GM21515 (cell line): ENCODE data around the gene TUBG2.
"Not testable (repeated sequence)": the region's sequence is repeated elsewhere in the genome, so short reads cannot be mapped to it uniquely, and the experiment has no call there.

Experiments
- ATAC-seq: cut with Tn5 transposase; IDR thresholded peaks from one replicate; pipeline ENCODE4 v1.9.1; 2021; ENCODE audit not compliant: unreplicated experiment

TUBG2 gene

DNA sequence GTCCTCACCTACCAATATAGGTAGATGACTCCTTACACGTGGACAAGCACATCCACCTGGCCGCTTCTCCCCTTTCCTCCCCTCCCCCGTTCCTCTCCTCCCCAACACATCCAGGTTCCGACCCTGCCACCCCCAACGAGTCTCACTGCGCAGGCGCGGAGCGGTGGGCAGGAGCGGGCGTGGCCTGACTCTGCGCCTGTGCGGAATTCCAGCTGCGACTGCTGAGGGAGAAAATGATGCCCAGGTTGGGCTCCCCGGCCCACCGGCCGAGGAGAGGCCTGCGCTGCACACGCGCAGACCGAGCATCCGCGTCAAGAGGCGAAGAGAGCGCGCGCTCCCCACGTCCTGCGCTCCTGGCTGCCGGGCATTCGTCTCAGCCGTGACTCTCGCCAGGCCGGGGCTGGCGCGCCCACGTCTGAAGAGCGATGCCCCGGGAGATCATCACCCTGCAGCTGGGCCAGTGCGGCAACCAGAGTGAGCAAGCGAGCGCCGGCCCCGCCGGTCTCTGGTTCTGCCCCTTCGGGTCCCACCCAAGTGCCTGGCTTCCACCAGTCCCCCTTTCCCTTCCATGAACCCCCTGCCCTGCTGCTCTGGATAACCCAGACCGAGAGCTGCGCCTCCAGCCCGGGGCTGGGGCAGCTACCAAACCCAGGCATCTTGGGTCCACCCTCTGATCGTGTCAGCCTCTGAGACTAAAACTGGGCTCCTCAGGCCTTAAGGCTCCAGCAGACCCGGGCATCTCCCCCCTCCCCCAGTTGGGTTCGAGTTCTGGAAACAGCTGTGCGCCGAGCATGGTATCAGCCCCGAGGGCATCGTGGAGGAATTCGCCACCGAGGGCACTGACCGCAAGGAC is at the start of gene TUBG2:
Gene TUBG2 (plus strand): TSS at position 206 of the 853 bp plus-strand sequence. CDS start 220 bp downstream, at position 426.
- ATAC-seq, result no peak

DNA sequence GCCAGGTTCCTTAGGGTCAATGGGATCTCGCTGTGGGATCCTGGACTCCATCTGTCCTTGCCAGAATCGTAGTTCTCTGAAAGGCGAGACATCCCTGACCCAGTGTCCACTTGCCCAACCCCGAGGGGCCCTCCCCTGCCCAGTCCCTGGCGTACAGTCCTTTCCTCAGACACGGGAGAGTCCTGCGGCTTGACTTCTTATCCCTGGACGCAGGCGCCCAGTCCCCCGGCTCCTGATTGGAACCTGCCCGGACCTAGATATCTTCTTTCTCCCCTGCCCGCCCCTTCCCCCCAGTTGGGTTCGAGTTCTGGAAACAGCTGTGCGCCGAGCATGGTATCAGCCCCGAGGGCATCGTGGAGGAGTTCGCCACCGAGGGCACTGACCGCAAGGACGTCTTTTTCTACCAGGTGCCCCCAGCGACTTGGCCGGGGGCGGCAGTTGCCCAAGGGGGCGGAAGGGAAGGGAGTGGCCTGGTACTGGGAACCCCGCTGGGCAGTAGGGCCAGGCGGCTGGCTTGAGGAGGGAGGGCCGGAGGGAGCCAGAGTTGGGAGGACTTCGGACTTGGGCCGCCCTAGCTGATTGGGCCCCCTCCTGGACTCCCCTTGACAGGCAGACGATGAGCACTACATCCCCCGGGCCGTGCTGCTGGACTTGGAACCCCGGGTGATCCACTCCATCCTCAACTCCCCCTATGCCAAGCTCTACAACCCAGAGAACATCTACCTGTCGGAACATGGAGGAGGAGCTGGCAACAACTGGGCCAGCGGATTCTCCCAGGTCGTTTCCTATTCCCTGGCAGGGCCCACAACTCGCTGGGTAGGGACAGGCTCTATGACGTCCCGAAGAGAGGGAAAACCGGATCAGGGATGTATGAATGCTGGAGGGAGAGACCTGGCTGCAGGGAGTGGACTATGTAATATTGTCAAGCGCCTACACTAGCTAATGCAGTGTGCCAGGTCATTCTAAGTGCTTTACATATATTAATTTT is 49.0 kb upstream of the TUBG2 start:
- peak; percentile 10 for ATAC-seq

DNA sequence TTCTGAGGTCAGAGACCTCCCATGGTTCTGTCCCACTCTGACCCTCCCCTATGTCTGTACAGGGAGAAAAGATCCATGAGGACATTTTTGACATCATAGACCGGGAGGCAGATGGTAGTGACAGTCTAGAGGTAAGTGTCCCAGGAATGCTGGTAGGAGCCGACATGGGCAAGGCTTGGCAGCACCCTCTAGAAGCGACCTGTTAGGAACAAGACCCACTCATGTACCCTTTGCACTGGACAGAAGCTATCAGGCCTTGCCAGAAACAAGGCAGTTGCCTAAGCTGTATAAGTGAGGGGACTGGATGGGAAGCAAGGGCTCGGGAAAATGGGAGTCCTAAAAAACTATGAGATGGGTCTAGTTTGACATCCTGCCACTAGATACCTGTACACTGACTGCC is 47.1 kb upstream of the TUBG2 start:
- ATAC-seq, result no peak

DNA sequence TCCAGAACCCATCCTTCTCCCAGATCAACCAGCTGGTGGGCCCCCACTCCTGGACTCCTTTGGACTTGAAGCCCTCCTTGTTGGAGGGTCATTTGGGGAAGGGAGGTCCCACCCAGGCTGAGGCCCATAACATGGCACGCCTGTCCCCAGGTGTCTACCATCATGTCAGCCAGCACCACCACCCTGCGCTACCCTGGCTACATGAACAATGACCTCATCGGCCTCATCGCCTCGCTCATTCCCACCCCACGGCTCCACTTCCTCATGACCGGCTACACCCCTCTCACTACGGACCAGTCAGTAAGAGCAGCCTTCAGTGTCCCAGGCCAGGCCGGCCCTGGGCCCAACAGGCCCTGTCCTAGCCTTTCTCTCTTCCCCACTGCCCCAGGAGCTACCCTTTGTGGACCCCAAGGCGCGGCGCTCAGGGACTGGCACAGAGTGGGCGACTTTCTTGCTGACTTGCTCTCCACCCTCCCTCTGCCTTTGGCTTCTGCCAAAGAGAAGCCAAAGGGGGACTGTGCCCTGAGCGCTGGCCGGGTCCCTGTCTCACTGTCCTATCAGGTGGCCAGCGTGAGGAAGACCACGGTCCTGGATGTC is 45.3 kb upstream of the TUBG2 start:
- ATAC-seq, result no peak

DNA sequence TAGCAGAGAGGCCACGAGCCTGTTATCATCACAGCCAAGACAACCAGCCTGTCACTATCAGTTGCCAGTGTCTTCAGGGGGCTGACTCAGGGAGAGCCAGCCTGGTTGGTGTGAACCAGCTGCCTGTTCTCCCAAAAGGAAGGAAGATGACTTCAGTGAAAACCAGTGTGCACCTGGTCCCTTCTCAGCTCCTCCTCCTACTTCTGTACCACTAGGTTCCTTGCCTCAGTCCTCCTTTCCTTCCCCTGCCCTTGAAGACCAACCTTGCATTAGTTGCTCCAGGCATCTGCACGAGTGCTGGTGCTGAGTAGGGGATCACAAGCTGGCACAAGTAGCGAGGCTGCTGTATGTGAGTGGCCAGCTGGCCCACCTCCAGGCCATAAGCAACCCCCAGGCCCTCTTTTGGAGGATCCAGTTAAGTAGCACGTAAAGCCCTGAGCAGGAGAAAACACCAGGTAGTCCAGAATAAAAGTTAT is 41.1 kb upstream of the TUBG2 start:
- ATAC-seq, result peak; percentile 17

DNA sequence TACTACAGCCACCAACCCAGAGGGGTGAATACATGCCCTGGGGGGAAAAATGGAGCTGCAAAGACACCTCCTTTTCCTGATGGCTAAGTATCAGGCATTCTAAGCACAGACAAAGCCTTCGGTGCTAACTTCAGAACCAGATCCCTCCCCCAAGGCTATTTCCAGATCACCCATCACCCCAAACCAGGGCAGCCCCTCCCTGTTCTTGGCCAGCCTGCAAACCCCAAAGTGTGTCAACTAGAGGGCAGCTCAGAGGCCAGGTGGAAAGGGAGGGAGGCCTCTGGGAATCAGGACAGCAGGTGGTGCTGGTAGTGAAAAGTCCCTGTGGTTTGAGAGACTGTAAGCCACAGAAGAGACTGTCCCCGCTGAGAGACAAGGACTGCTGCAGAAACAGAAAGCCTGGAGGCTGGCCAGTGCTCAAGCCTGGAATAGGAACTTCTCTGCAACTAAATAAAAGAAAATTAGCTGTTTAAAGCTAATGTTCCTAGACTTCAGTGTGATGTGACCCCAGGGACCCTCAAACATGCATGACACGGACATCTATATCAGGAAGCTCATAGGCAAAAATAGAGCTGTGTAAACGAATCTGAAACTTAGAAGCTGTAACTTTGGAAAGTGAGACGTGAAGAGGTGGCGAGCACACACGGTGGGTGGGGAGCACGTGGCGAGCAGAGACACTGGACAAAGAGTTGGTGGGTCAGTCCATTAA is 40.5 kb upstream of the TUBG2 start:
- peak; percentile 66 for ATAC-seq

DNA sequence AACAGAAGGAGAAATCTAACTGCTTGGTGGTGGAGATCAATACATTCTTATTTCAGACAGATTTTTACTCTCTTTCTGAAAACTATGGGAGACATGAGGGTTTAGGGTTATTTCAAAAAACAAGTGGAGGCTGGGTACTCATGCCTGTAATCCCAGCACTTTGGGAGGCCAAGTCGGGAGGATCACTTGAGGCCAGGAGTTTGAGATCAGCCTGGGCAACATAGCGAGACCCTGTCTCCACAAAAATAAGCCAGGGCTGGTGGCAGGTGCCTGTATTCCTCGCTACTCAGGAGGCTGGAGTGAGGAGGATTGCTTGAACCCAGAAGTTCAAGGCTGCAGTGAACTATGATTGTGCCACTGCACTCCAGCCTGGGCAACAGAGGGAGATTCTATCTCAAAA is 37.1 kb upstream of the TUBG2 start:
- not testable (repeated sequence) for ATAC-seq

DNA sequence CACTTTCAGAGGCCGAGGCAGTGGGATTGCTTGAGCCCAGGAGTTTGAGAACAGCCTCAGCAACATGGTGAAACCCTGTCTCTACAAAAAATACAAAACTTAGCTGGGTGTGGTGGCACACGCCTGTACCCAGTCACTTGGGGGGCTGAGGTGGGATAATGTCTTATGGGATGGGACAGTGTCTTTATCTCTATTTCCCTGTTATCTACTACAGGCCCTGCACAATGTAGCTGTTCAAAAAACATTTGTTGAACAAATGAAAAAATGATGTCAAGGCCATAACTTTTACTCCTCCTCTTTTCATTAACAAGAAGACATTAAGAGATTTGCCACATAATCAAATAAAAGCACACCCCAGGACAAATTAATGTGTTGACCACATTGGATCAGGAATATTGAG is 35.8 kb upstream of the TUBG2 start:
- ATAC-seq, result no peak

DNA sequence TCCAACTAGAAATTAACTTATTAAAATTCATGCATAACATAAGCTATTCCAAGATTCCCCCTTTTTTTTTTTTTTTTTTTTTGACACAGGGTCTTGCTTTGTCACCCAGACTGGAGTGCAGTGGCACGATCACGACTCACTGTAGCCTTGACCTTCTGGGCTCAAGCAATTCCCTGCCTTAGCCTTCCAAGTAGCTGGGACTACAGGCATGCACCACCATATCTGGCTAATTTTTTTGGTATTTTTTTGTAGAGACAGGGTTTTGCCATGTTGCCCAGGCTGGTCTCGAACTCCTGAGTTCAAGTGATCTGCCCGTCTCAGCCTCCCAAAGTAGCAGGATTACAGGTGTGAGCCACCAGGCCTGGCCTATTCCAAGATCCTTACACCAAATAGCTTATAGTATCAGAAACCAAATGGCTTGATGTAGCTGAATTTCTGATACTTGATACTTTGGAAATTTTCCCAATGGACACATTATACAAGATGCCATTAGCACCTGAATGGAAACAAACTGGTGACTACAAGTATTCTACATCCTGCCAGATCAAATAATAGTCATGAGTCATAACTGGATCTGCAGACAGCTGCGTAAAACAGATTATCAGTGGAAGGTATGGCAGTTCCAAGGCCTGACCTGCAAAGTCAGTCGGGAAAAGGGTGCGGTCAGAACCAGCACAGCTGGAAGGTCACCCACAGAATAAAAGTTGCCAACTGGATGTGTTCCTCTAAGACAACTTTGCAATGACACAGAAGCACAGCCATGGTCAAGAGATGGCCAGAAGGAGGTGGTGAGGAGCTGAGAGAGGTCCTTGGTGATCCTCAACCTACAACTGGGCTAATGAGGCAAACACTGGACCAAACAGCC is 35.1 kb upstream of the TUBG2 start:
- no peak for ATAC-seq

DNA sequence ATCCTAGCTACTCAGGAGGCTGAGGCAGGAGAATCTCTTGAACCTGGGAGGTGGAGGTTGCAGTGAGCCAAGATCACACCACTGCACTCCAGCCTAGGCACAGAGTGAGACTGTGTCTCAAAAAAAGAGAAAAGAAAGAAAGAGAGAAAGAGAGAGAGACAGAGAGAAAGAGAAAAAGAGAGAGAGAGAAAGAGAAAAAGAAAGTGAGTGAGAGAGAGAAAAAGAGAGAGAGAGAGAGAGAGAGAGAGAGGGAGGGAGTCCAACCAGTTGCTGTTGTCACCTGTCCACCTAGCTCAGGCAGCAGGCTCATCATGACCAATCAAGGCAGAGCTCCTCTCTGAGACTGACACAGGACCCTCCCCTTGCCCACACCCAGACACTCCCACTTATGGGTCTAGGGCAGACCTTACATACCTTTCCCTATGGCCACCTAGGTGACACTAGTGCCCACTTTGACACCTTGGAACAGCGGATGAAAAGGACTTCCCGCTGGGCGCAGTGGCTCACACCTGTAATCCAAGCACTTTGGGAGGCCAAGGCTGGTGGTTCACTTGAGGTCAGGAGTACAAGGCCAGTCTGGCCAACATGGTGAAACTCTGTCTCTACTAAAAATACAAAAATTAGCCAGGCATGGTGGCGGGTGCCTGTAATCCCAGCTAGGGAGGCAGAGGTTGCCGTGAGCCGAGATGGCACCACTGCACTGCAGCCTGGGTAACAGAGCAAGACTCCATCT is 31.9 kb upstream of the TUBG2 start:
- ATAC-seq, result not testable (repeated sequence)

DNA sequence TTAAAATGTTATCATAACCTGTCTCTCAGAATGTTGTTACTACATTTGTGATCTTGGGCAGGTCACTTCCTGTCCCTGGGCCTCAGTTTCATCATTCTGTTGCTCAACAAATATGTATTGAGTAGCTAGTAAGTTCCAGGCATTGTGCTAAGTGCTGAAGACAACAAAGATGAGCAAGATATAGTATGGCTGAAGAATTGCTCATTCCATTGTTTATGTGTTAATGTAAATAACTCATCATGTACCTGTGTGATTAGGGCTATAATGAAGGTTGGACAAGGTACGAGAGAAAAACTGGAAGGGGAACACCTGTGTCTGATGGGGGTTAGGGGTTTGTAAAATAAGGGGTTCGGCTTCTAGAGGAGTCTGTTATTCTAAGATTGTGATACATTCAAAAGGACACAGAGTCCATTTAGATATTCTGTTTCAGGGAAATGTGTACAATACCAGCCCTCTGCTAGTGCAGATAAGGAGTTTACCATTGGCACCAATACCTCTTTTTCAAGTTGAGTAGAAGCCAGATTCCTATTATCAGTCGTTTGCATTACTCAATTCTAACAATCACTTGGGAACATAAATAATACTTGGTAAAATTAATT is 29.6 kb upstream of the TUBG2 start:
- ATAC-seq, result no peak

DNA sequence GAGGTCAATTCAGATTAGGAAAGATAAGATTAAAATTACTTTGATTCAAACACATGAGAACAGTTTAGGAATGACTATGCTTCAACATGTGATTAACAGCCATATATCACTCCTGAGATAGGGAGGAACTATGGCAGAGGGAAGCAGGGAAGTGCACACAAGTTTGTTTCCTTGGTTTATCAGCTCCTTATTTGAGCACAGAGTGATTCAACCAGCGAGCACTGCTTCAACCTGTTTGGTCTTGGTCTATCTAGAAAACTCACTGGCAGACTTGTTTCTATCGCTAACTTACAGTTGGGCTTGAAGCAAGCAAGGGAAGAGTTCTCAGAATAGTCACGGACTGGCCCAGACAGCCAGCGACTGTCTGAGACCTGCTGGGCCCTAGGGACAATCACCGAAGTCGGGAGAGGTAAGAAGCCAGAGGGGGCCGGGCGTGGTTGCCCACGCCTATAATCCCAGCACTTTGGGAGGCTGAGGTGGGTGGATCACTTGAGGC is 26.1 kb upstream of the TUBG2 start:
- ATAC-seq, result no peak

DNA sequence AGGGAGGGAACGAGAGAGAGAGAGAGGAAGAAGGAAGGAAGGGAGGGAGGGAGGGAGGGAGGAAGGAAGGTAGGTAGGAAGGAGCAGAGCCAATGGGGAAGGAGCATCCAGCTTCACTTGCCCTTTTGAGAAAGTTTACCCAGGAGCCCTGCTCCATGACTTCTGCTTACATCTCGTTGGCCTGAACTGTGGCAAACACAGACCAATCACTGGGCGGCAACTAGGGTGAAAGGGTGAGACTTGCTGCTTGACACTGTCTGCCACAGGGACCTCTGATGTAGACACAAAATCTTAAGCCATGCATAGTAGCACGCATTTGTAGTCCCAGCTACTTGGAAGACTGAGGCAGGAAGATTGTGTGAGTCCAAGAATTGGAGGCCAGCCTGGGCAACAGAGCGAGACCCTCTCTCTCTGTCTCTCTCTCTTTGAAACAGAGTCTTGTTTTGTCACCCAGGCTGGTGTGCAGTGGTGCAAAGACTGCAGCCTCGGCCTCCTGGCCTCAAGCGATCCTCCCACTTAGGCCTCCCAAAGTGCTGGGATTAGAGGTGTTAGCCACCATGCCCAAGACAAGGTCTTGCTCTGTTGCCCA is 19.5 kb upstream of the TUBG2 start:
- no peak for ATAC-seq

DNA sequence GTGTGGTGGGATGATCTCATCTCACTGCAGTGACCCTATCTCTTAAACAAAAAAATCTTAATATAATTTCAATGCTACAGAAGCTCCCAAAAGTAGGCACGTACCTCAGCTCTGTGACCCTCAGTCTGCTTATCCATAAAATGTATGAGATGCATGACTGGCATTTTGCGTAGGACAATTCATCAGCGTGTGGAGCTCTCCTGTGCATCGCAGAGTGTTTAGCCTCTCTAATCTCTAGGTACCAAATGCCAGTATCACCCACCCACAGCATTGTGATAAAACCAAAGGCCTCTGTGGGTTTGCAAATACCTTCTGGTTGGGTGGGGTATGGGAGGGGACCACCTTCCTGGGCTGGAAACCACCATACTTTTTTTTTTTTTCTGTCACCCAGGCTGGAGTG is 19.0 kb upstream of the TUBG2 start:
- no peak for ATAC-seq

DNA sequence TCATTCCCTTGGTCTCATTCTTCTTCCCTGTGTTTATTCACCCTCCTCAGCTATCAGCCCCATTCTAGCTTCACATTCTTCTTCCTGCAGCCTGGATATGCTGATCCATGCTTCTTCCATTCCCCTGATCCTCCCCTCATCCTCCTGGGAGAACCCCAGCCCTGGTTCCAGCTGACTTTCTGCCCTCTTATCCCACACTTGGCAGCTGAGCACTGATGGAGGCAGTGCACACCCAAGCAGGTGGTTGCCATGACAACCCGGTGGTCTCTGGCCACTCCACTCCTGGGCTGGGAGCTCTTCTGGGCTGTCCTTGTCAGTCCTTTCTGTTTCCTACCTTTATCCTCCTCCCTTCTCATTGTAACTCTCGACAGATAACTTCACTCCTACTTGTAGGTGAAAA is 16.7 kb upstream of the TUBG2 start:
- no peak for ATAC-seq

DNA sequence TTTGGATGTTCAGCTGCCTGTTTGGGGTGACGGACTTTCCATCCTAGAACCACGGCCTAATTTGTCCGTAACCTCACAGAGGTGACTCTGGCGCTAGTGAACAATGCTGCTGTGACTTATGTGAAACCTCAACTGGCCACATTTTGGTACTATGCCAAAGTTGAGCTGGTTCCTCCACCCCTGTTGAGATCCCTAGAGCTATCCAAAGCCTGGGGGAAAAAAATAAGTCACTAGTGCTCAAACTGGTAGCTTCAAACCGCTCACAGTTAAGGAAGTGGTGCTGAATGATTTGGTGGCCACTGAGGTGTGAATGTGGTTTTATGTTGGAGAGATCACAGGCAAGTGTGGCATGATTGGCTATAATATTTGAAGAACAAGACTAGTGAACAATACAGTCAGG is 11.3 kb upstream of the TUBG2 start:
- no peak for ATAC-seq

DNA sequence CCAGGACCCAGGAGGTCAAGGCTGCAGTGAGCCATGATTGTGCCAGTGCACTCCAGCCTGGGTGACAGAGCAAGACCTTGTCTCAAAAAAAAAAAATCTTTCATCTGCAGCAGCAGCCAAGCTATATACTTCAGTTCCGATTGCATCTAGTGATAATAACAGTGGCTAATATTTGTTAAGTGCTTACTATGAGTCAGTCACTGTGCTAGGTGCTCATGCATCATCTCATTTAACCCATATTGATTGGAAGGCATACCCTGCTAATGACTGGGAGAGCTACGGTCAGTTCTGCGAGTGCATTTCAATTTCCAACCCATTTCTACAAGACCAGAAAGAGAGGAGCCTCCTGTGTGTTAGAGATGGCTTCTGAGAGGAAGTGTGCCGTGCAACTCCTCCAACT is 7.7 kb upstream of the TUBG2 start:
- no peak for ATAC-seq
